HEK293 (cell line): ENCODE results near the gene NAXE.

Source experiments
- CTCF ChIA-PET: fragments of 350-600 bp; formaldehyde crosslinking; extraction: SDS; loops from one replicate; lab custom pipeline; 2021; ENCODE audit warnings: antibody characterized with exemption; lab: Yijun Ruan, JAX
- POLR2A ChIA-PET: fragments of 300-600 bp; formaldehyde crosslinking; extraction: SDS; loops from one replicate; lab custom pipeline; 2020; ENCODE audit warnings: antibody characterized with exemption, inconsistent platforms; lab: Yijun Ruan, JAX
- H3K27ac ChIP-seq: fragments of 200-500 bp; sonication (Bioruptor generic); 2 replicates; pipeline ENCODE4 v1.5.1; 2014; ENCODE audit warnings: low read depth, low read length, control low read depth, inconsistent platforms; ENCODE audit errors: extremely low read depth
- H3K36me3 ChIP-seq, 2 experiments: fragments of 200-500 bp in 1 of 2; sonication (Bioruptor generic) in 1 of 2; 1 replicate in 1 of 2; 2 replicates in 1 of 2; pipeline ENCODE4 v1.5.1; 2014 to 2017; ENCODE audit warnings: inconsistent platforms in 2 of 2, low read length in 2 of 2; ENCODE audit not compliant: control insufficient read depth in 2 of 2, insufficient read depth in 1 of 2
- H3K4me1 ChIP-seq: fragments of 200-500 bp; sonication (Bioruptor generic); 2 replicates; pipeline ENCODE4 v1.5.1; 2014; ENCODE audit warnings: mild to moderate bottlenecking, low read length, inconsistent platforms; ENCODE audit not compliant: control insufficient read depth, insufficient read depth
- H3K4me3 ChIP-seq: 2 replicates; pipeline ENCODE4 v1.5.1; 2011; ENCODE audit warnings: low read depth, mild to moderate bottlenecking, control low read depth, low read length, moderate library complexity
- H3K9me3 ChIP-seq: fragments of 200-500 bp; sonication (Bioruptor generic); 2 replicates; pipeline ENCODE4 v1.5.1; 2014; ENCODE audit warnings: low read depth, low read length, inconsistent platforms; ENCODE audit not compliant: control insufficient read depth, insufficient read depth
- GLIS2 ChIP-seq: fragments of 450-650 bp; formaldehyde crosslinking; IDR thresholded peaks from 2 replicates; pipeline ENCODE4 v1.5.1; 2016; ENCODE audit warnings: missing biosample characterization, missing genetic modification characterization
- KLF8 ChIP-seq: fragments of 450-650 bp; formaldehyde crosslinking; IDR thresholded peaks from 2 replicates; pipeline ENCODE4 v1.5.1; 2016; ENCODE audit warnings: missing biosample characterization, missing genetic modification characterization
- MZF1 ChIP-seq: fragments of 450-650 bp; formaldehyde crosslinking; IDR thresholded peaks from 2 replicates; pipeline ENCODE4 v1.5.1; 2017; ENCODE audit warnings: missing biosample characterization, missing genetic modification characterization, borderline replicate concordance
- PRDM1 ChIP-seq: fragments of 450-650 bp; formaldehyde crosslinking; IDR thresholded peaks from 2 replicates; pipeline ENCODE4; 2016; ENCODE audit warnings: missing biosample characterization, missing genetic modification characterization
- SP2 ChIP-seq: fragments of 450-650 bp; formaldehyde crosslinking; IDR thresholded peaks from 2 replicates; pipeline ENCODE4 v1.5.1; 2016; ENCODE audit warnings: missing biosample characterization, missing genetic modification characterization
- ZBTB17 ChIP-seq: fragments of 450-650 bp; formaldehyde crosslinking; IDR thresholded peaks from 2 replicates; pipeline ENCODE4 v1.5.1; 2016; ENCODE audit warnings: missing biosample characterization, missing genetic modification characterization
- ZNF132 ChIP-seq: fragments of 450-650 bp; formaldehyde crosslinking; IDR thresholded peaks from 2 replicates; pipeline ENCODE4 v1.5.1; 2017; ENCODE audit warnings: missing biosample characterization, missing genetic modification characterization, borderline replicate concordance
- ZNF184 ChIP-seq: fragments of 450-650 bp; IDR thresholded peaks from 2 replicates; pipeline ENCODE4 v1.5.1; 2018; ENCODE audit warnings: missing biosample characterization, mild to moderate bottlenecking, missing genetic modification characterization
- ZNF23 ChIP-seq: fragments of 450-650 bp; formaldehyde crosslinking; IDR thresholded peaks from 2 replicates; pipeline ENCODE4 v1.5.1; 2016; ENCODE audit warnings: missing biosample characterization, missing genetic modification characterization, borderline replicate concordance
- ZNF266 ChIP-seq: fragments of 450-650 bp; formaldehyde crosslinking; IDR thresholded peaks from 2 replicates; pipeline ENCODE4 v1.5.1; 2016; ENCODE audit warnings: missing biosample characterization, missing genetic modification characterization, low read depth
- ZNF335 ChIP-seq: fragments of 450-650 bp; formaldehyde crosslinking; conservative IDR thresholded peaks from 2 replicates; pipeline ENCODE4 v1.5.1; 2016; ENCODE audit warnings: missing biosample characterization, missing genetic modification characterization
- ZNF433 ChIP-seq: fragments of 450-650 bp; formaldehyde crosslinking; IDR thresholded peaks from 2 replicates; pipeline ENCODE4 v1.5.1; 2016; ENCODE audit warnings: missing biosample characterization, missing genetic modification characterization, low read depth
- ZNF596 ChIP-seq: fragments of 450-650 bp; IDR thresholded peaks from 2 replicates; pipeline ENCODE4 v1.5.0; 2018; ENCODE audit warnings: missing biosample characterization, mild to moderate bottlenecking, missing genetic modification characterization, moderate library complexity
- ZNF600 ChIP-seq: fragments of 450-650 bp; formaldehyde crosslinking; IDR thresholded peaks from 2 replicates; pipeline ENCODE4 v1.5.1; 2016; ENCODE audit warnings: missing biosample characterization, missing genetic modification characterization
- ZNF626 ChIP-seq: fragments of 450-650 bp; sonication (Bioruptor Pico); formaldehyde crosslinking; IDR thresholded peaks from 2 replicates; pipeline ENCODE4 v1.5.1; 2018; ENCODE audit warnings: missing biosample characterization, missing genetic modification characterization, inconsistent platforms
- ZNF707 ChIP-seq: fragments of 450-650 bp; formaldehyde crosslinking; IDR thresholded peaks from 2 replicates; pipeline ENCODE4 v1.5.1; 2016; ENCODE audit warnings: missing biosample characterization, missing genetic modification characterization
- ZSCAN23 ChIP-seq: fragments of 450-650 bp; formaldehyde crosslinking; IDR thresholded peaks from 2 replicates; pipeline ENCODE4 v1.5.1; 2016; ENCODE audit warnings: missing biosample characterization, missing genetic modification characterization
- ZSCAN30 ChIP-seq: fragments of 450-650 bp; IDR thresholded peaks from 2 replicates; pipeline ENCODE4 v1.5.1; 2018; ENCODE audit warnings: missing biosample characterization, mild to moderate bottlenecking, missing genetic modification characterization, moderate library complexity
- TF ChIP-seq, protein P1 (sequence below): fragments of 450-650 bp; formaldehyde crosslinking; IDR thresholded peaks from 2 replicates; pipeline ENCODE4 v1.5.1; 2016; ENCODE audit warnings: missing biosample characterization, missing genetic modification characterization
- TF ChIP-seq, protein P2 (sequence below): fragments of 450-650 bp; formaldehyde crosslinking; IDR thresholded peaks from 2 replicates; pipeline ENCODE4 v1.5.1; 2016; ENCODE audit warnings: missing biosample characterization, missing genetic modification characterization
- TF ChIP-seq, protein P3 (sequence below): fragments of 450-650 bp; formaldehyde crosslinking; IDR thresholded peaks from 2 replicates; pipeline ENCODE4 v1.5.1; 2016; ENCODE audit warnings: missing biosample characterization, missing genetic modification characterization
- TF ChIP-seq, protein P4 (sequence below): fragments of 450-650 bp; formaldehyde crosslinking; IDR thresholded peaks from 2 replicates; pipeline ENCODE4 v1.5.1; 2016; ENCODE audit warnings: missing biosample characterization, missing genetic modification characterization
- TF ChIP-seq, protein P5 (sequence below): fragments of 450-650 bp; formaldehyde crosslinking; IDR thresholded peaks from 2 replicates; pipeline ENCODE4 v1.5.1; 2016; ENCODE audit warnings: missing biosample characterization, missing genetic modification characterization

The NAXE gene

DNA sequence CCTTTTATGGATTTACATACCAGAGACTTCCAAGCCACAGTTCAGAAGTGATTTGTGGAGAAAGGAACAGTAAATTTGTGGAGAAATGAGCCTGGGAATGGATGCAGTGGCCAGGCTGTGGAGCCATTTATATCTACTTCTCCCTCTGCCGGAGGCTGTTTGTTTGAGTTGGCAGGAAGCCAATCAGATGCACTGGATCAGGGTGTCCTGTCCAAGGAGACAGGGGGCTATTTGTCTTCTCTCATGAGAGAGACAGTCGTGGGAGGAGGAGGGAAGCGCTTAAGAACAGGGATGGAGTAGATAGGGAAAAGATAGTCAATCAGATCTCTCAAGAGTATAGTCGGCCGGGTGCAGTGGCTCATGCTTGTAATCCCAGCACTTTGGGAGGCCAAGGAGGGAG lies 24.9 kb downstream of the NAXE start (continued):
- peak; percentile 45 for TF ChIP-seq GLIS2 (tag by site-specific recombination)
- 0 out of 2 replicates have a peak, but pooled peaks have one; percentile 6 for TF ChIP-seq ZNF596 (tag by site-specific recombination)
- TF ChIP-seq, all 188 proteins: peak for 29

DNA sequence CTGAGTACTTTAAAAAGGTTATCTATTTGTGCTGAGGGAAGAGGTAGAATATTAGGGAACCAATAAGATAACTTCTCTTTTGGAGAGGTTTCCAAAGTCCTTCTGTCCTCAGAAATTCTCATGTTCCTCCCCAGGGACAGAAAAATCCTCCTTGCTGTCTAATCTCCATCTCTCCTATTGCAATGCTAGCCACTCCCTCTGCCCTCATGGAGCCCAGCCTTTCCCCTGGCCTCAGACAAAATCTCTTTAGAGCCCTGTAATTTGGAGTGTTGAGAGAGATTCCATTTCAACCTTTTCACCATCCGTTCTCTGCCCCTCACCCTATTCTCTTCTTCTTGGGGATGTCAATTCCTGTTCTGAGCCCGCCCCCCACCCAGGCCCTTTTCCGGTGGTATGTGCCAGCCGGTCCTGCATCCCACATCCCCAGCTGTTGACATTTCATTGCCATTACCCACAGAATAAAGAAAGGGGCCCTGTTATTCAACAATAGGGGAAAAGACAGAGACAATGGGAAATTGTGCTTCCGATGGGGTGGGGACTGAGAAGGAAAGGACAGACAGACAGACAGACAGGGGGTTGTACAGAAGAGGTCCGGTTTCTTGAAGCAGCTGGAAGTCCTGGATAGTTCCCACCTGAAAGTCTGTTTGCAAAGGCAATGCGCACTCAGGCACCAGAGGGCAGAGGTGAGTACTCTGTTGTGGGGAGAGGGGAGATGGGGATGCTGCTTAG lies 27.4 kb downstream of the NAXE start, which contains the start of gene HAPLN2:
Gene HAPLN2 (plus strand): TSS at position 563 of the 729 bp plus-strand sequence. CDS start 4,076 bp downstream, outside the sequence.
- Histone ChIP-seq H3K27ac (no peak within 1 kb of the TSS), H3K36me3 (no peaks in the 10 kb centered on the region), H3K4me3 (no peak within 1 kb of the TSS), H3K4me1 (peaks cover 5% of the 10 kb centered on the region), H3K9me3 (no peaks in the 10 kb centered on the region)
- ChIA-PET CTCF (interaction anchor here (0.5 to 4.7 kb wide), 32 partner anchors 8 to 1208 kb away, joined by 3 to 45 read pairs (median 5); partner anchors contain the start of genes CRABP2, GPATCH4, NAXE and NES), POLR2A (interaction anchor here (0.7 to 1.3 kb wide), 2 partner anchors 42 to 109 kb away, joined by 6 to 7 read pairs; partner anchors contain the start of genes ISG20L2 and METTL25B)
- TF ChIP-seq KLF8 (tag by site-specific recombination), result 0 out of 2 replicates have a peak, but pooled peaks have one; percentile 13
- TF ChIP-seq ZSCAN30 (tag by site-specific recombination), result no peak
- TF ChIP-seq ZNF23 (tag by site-specific recombination), result no peak
- TF ChIP-seq ZSCAN23 (tag by site-specific recombination), result no peak
- TF ChIP-seq ZNF707, result no peak
- no peak for TF ChIP-seq ZNF132 (tag by site-specific recombination)
- TF ChIP-seq, protein P1, sequence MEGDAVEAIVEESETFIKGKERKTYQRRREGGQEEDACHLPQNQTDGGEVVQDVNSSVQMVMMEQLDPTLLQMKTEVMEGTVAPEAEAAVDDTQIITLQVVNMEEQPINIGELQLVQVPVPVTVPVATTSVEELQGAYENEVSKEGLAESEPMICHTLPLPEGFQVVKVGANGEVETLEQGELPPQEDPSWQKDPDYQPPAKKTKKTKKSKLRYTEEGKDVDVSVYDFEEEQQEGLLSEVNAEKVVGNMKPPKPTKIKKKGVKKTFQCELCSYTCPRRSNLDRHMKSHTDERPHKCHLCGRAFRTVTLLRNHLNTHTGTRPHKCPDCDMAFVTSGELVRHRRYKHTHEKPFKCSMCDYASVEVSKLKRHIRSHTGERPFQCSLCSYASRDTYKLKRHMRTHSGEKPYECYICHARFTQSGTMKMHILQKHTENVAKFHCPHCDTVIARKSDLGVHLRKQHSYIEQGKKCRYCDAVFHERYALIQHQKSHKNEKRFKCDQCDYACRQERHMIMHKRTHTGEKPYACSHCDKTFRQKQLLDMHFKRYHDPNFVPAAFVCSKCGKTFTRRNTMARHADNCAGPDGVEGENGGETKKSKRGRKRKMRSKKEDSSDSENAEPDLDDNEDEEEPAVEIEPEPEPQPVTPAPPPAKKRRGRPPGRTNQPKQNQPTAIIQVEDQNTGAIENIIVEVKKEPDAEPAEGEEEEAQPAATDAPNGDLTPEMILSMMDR (tag by site-specific recombination), result peak; percentile 54; the same call in 1 of the 2 replicates
- TF ChIP-seq, protein P2, sequence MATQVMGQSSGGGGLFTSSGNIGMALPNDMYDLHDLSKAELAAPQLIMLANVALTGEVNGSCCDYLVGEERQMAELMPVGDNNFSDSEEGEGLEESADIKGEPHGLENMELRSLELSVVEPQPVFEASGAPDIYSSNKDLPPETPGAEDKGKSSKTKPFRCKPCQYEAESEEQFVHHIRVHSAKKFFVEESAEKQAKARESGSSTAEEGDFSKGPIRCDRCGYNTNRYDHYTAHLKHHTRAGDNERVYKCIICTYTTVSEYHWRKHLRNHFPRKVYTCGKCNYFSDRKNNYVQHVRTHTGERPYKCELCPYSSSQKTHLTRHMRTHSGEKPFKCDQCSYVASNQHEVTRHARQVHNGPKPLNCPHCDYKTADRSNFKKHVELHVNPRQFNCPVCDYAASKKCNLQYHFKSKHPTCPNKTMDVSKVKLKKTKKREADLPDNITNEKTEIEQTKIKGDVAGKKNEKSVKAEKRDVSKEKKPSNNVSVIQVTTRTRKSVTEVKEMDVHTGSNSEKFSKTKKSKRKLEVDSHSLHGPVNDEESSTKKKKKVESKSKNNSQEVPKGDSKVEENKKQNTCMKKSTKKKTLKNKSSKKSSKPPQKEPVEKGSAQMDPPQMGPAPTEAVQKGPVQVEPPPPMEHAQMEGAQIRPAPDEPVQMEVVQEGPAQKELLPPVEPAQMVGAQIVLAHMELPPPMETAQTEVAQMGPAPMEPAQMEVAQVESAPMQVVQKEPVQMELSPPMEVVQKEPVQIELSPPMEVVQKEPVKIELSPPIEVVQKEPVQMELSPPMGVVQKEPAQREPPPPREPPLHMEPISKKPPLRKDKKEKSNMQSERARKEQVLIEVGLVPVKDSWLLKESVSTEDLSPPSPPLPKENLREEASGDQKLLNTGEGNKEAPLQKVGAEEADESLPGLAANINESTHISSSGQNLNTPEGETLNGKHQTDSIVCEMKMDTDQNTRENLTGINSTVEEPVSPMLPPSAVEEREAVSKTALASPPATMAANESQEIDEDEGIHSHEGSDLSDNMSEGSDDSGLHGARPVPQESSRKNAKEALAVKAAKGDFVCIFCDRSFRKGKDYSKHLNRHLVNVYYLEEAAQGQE (tag by site-specific recombination), result peak; percentile 60; the same call in 1 of the 2 replicates
- TF ChIP-seq ZBTB17 (tag by site-specific recombination), result peak; percentile 49
- TF ChIP-seq PRDM1 (tag by site-specific recombination), result 0 out of 2 replicates have a peak, but pooled peaks have one; percentile 11
- TF ChIP-seq, protein P3, sequence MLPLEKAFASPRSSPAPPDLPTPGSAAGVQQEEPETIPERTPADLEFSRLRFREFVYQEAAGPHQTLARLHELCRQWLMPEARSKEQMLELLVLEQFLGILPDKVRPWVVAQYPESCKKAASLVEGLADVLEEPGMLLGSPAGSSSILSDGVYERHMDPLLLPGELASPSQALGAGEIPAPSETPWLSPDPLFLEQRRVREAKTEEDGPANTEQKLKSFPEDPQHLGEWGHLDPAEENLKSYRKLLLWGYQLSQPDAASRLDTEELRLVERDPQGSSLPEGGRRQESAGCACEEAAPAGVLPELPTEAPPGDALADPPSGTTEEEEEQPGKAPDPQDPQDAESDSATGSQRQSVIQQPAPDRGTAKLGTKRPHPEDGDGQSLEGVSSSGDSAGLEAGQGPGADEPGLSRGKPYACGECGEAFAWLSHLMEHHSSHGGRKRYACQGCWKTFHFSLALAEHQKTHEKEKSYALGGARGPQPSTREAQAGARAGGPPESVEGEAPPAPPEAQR, result no peak
- TF ChIP-seq ZNF266 (tag by site-specific recombination), result no peak
- no peak for TF ChIP-seq SP2 (tag by site-specific recombination)
- TF ChIP-seq MZF1 (tag by site-specific recombination), result peak; percentile 39; the same call in 1 of the 2 replicates
- TF ChIP-seq ZNF335 (tag by site-specific recombination), result 0 out of 2 replicates have a peak, but pooled peaks have one; percentile 14
- 0 out of 2 replicates have a peak, but pooled peaks have one; percentile 13 for TF ChIP-seq ZNF600 (tag by site-specific recombination)
- no peak for TF ChIP-seq ZNF184 (tag by site-specific recombination)
- TF ChIP-seq, protein P4, sequence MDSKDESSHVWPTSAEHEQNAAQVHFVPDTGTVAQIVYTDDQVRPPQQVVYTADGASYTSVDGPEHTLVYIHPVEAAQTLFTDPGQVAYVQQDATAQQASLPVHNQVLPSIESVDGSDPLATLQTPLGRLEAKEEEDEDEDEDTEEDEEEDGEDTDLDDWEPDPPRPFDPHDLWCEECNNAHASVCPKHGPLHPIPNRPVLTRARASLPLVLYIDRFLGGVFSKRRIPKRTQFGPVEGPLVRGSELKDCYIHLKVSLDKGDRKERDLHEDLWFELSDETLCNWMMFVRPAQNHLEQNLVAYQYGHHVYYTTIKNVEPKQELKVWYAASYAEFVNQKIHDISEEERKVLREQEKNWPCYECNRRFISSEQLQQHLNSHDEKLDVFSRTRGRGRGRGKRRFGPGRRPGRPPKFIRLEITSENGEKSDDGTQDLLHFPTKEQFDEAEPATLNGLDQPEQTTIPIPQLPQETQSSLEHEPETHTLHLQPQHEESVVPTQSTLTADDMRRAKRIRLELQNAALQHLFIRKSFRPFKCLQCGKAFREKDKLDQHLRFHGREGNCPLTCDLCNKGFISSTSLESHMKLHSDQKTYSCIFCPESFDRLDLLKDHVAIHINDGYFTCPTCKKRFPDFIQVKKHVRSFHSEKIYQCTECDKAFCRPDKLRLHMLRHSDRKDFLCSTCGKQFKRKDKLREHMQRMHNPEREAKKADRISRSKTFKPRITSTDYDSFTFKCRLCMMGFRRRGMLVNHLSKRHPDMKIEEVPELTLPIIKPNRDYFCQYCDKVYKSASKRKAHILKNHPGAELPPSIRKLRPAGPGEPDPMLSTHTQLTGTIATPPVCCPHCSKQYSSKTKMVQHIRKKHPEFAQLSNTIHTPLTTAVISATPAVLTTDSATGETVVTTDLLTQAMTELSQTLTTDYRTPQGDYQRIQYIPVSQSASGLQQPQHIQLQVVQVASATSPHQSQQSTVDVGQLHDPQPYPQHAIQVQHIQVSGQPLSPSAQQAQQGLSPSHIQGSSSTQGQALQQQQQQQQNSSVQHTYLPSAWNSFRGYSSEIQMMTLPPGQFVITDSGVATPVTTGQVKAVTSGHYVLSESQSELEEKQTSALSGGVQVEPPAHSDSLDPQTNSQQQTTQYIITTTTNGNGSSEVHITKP, result peak; percentile 78
- TF ChIP-seq ZNF433 (tag by site-specific recombination), result no peak
- TF ChIP-seq ZNF626 (tag by site-specific recombination), result no peak
- TF ChIP-seq, protein P5, sequence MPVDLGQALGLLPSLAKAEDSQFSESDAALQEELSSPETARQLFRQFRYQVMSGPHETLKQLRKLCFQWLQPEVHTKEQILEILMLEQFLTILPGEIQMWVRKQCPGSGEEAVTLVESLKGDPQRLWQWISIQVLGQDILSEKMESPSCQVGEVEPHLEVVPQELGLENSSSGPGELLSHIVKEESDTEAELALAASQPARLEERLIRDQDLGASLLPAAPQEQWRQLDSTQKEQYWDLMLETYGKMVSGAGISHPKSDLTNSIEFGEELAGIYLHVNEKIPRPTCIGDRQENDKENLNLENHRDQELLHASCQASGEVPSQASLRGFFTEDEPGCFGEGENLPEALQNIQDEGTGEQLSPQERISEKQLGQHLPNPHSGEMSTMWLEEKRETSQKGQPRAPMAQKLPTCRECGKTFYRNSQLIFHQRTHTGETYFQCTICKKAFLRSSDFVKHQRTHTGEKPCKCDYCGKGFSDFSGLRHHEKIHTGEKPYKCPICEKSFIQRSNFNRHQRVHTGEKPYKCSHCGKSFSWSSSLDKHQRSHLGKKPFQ (tag by site-specific recombination), result peak; percentile 37; the same call in 1 of the 2 replicates
